HG02943 (cell line): ENCODE results near the gene TET2.

Experiments
- ATAC-seq: cut with Tn5 transposase; IDR thresholded peaks from one replicate; pipeline ENCODE4 v1.9.1; 2021; ENCODE audit warnings: mild to moderate bottlenecking, low read depth, moderate library complexity; ENCODE audit not compliant: unreplicated experiment

Gene TET2

DNA sequence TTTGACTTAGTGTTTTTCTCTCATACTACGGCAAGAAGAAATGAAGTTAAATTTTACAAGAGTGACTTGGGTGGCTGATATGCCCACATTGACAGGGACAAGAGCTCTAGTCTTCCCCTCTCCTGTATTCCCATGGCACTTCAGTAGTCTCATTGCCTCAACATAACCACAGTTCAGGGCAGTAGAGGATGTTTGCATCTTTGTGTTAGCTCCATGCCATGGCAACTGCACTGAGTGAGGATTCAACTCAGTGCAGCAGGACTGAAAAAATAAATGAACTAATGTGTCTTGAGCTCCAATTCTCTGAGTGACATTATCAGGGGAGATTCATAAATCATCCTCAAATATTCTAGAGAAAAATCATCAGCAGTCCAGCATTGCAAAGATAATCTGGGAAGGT, 78.8 kb downstream of the TET2 start:
- ATAC-seq = no peak

DNA sequence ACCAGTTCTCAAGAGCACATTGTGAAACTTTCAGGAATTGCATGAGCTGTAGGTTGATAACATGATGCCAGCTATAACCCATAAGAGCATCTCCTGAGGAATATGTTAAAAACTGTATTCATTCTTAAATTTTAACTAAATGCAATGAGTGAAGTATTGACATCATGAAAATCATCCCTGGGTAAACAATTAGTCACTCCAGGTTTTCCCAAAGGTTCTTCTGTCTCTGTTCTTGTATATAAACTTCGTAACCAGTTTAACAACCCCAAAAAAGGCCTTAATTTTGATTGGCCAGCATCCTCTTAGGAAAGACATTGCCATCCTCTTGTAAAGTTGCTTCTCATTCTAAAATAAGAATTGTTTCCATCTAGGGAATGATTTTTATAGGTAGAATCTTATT, 80.4 kb downstream of the TET2 start:
- no peak for ATAC-seq

DNA sequence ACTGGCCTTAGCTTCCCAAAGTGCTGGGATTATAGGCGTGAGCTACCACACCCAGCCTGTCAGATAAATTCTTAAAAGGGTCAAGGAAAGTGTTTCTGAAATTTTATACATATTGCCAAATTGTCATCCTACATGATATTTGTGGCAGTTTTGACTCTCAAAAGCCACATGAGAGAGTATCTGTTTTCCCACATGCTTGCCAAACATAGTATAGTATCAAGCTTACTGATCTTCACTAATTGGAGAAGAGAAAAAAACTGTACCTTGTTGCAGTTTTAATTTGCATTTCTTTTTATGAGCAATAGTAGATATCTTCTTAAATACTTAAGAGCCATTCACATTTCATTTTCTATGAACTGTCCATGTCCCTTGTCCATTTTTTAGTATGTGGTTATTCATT, 83.6 kb downstream of the TET2 start:
- ATAC-seq = no peak

DNA sequence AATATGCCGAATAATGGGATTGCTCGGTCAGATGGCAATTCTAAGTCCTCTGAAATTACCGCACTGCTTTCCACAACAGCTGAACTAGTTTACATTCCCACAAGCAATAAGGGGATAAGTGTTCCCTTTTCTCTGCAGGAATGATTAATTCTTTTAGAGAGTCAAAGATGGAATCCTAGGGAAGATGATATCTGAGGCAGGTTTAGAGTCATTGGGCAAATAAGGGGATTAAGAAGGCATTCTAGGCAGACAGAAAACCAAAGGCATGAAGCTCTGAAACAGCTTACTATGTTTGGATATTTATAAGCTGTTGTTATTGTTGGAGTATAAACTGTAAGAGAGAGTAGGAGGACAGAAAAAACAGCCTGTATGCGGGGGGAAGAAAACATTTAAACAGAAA, 85.7 kb downstream of the TET2 start:
- no peak for ATAC-seq

DNA sequence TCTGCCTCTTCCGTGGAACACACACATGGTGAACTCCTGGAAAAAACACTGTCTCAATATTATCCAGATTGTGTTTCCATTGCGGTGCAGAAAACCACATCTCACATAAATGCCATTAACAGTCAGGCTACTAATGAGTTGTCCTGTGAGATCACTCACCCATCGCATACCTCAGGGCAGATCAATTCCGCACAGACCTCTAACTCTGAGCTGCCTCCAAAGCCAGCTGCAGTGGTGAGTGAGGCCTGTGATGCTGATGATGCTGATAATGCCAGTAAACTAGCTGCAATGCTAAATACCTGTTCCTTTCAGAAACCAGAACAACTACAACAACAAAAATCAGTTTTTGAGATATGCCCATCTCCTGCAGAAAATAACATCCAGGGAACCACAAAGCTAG, 87.9 kb downstream of the TET2 start:
- ATAC-seq = no peak

DNA sequence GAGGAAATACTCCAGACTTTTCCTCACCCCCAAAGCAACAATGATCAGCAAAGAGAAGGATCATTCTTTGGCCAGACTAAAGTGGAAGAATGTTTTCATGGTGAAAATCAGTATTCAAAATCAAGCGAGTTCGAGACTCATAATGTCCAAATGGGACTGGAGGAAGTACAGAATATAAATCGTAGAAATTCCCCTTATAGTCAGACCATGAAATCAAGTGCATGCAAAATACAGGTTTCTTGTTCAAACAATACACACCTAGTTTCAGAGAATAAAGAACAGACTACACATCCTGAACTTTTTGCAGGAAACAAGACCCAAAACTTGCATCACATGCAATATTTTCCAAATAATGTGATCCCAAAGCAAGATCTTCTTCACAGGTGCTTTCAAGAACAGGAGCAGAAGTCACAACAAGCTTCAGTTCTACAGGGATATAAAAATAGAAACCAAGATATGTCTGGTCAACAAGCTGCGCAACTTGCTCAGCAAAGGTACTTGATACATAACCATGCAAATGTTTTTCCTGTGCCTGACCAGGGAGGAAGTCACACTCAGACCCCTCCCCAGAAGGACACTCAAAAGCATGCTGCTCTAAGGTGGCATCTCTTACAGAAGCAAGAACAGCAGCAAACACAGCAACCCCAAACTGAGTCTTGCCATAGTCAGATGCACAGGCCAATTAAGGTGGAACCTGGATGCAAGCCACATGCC, 89.7 kb downstream of the TET2 start:
- ATAC-seq = peak; percentile 92

DNA sequence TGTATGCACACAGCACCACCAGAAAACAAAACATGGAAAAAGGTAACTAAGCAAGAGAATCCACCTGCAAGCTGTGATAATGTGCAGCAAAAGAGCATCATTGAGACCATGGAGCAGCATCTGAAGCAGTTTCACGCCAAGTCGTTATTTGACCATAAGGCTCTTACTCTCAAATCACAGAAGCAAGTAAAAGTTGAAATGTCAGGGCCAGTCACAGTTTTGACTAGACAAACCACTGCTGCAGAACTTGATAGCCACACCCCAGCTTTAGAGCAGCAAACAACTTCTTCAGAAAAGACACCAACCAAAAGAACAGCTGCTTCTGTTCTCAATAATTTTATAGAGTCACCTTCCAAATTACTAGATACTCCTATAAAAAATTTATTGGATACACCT, 90.2 kb downstream of the TET2 start:
- ATAC-seq = no peak

DNA sequence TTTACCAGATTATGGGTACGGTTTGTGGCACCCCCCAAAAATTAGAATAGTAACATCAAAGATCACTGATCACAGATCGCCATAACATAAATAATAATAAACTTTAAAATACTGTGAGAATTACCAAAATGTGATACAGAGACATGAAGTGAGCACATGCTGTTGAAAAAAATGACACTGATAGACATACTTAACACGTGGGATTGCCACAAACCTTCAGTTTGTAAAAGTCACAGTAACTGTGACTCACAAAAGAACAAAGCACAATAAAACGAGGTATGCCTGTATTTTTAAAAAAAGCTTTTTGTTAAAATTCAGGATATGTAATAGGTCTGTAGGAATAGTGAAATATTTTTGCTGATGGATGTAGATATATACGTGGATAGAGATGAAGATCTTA, 93.4 kb downstream of the TET2 start:
- ATAC-seq = no peak

DNA sequence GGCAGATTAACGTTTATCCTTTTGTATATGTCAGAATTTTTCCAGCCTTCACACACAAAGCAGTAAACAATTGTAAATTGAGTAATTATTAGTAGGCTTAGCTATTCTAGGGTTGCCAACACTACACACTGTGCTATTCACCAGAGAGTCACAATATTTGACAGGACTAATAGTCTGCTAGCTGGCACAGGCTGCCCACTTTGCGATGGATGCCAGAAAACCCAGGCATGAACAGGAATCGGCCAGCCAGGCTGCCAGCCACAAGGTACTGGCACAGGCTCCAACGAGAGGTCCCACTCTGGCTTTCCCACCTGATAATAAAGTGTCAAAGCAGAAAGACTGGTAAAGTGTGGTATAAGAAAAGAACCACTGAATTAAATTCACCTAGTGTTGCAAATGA, 94.8 kb downstream of the TET2 start:
- ATAC-seq = no peak

DNA sequence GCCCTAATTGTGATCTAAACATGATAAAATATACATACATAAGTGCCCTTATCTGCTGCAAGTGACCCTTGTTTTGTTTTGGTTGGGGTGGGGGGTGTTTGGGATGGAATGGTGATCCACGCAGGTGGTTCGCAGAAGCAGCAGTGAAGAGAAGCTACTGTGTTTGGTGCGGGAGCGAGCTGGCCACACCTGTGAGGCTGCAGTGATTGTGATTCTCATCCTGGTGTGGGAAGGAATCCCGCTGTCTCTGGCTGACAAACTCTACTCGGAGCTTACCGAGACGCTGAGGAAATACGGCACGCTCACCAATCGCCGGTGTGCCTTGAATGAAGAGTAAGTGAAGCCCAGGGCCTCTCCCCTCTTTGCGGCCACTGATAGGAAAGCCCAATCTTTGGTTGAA, 96.8 kb downstream of the TET2 start:
- no peak for ATAC-seq

DNA sequence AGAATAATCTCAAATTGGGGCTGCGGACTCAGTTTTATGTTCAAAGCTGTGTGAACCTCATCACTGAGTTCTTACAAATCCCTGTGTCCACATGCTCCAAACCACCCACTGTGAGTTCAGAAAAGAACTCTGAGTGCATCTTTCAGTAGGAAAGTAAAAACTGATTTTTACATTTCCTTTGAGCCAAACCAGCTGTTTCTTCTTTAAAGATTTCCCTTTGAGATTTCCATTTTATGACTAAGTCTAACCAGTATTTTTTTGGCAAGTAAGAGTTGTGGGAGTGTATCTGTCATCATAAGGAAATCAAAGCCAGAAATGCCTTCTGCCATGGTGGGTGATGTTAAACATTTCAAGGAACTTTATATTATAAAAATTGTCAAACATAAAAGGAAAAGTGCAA, 100.0 kb downstream of the TET2 start:
- ATAC-seq = no peak

DNA sequence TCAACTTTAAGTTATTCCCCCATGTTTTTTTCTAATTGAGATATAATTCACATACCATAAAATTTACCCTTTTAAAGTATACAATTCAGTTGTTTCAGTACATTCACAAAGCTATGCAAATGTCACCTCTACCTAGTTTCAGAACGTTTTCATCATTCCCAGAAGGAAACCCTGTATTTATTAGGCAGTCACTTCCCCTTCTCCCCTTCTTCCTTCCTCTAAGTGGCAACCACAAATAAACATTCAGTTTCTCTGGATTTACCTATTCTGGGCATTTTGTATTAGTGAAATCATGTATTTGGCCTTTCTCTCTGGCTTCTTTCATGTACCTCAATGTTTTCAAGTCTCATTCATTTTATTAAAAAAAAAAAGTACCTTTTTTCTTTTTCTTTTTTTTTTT, 101.9 kb downstream of the TET2 start:
- no peak for ATAC-seq

DNA sequence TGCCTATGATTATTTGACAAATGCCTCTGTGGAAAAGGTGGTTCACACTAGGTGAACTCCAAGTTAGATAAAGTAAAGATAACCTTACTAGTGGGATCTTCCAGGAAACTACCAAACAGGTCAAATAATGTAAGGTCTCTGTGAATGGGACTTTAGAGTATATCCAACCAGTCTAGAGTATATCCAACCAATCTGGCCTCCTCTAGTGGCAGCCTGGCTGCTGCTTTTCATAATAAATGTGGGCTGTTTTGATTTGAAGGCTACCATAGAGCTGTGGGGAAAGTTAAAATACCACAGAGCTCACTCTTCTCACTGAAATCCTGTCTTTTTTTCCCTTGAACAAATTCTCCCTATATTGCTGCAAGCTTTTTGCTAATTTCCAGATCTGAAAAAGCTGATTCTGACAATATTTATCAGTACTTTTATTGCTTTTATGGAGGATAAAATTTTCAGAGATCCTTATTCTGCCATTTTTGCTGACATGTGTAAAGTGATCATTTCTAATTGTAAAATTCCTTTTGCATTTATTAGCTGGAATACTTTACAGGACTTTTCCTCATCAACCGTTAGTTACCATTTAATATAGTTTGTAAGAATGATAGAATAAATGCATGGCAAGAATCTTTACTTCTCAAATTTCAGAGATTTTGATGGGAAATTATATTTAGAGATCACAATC, 111.3 kb downstream of the TET2 start:
- ATAC-seq = no peak

DNA sequence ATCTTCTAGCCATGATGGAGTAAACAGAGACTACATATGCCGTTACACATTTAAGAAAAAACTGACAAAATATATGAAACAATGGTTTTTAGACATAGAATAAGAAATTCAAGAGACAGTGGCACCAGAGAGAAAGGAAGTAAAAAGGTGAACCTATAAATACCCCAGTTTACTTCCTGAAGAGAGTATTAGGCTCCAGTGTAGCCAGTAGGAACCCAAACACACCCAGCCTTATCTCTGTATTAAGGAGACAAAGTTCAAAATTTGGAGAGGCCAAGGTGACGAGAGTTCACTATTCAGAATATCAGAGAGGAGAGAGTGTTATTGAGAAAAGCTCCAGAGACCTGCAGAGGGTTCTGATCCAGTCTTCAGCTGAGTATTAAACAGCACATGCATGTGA, 119.0 kb downstream of the TET2 start:
- ATAC-seq = no peak

DNA sequence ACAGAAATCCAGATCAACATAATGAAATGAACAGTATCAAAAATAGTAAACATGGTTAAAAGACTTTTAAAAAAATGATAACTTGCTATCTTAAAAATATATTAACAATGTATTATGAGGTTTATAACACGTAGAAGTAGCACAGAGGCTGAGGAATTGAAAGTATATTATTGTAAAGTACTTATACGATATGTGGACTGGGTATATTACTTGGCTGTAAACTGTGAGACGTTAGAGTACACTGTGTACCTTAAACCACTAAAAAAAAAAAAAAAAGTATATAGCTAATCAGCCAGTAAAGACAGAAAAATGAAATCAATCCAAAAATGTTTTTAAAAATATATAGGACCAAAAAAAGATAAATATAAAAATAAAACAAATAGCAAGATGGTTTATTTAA, 120.6 kb downstream of the TET2 start:
- ATAC-seq = no peak

DNA sequence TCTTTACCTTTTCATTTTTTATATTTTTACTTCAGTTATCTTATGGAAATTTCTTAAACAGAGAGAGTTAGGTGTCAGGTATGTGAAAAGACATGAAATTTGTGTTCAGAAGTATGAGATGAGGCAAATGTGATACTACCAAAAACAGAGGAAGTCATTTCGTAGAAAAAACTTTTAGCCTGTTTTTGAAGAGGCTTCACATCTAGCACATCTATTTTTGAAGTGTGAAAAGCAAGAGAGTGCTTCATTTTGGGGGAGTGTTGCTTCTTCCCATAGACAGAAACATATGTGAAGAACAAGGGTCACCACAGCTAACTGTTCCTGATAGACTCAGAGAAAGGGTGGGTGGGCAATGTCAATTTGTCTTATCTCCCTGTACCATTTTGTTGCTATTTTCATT, 125.3 kb downstream of the TET2 start:
- ATAC-seq = no peak

DNA sequence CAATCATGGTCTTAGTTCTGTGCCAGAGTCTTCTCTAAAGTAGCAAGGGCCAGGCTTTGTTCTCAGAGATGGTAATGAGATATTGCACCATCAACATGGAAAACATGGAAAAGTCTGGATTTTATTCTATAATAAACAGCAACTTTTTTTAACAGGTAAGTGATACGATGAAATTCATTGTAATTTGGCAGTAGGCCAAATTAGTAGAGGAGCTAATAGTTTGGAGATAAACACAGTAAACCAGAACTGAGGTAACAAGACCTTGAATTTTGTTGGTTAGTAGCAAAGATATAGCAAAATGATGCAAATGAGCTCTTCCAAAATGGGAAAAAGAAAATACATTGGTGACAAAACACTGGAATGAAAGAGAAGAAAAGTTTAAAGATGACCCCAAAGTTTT, 126.6 kb downstream of the TET2 start:
- no peak for ATAC-seq

DNA sequence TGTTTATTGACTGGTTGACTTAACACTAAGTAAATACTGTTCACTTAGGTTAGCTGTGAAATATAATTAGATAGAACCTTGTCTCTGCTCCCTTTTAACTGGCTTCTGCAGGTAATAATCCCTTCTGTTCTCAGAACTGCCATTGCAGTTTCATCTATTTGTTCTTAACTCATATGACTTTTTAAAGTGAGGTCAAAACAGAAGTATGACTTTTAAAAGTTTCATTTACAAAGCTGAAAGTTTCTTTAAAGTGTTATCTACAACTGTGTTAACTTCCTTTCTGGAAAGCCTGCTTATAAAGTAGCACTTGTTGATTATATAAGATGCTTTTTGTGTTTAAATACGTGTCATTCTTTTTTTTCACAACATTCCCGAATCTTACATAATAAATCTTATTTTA, 127.4 kb downstream of the TET2 start:
- no peak for ATAC-seq

DNA sequence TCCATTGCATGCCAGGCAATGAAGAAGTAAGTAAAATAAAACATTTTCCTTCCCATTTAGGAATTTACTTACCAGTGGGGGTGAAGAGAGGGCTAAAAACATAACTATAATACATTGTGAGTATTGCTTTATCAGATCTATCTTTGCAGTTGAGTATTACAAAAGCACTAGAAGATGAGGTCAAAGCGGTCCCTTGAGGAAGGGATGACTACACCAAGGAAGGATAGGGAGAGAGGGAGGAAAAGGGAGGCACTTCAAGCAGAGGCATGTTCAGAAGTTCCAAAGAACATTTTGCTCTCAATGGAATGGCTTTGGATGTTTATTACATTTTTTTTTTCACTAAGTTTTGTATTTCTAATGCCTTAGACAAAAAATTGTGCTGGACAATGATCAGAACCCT, 127.8 kb downstream of the TET2 start:
- no peak for ATAC-seq

DNA sequence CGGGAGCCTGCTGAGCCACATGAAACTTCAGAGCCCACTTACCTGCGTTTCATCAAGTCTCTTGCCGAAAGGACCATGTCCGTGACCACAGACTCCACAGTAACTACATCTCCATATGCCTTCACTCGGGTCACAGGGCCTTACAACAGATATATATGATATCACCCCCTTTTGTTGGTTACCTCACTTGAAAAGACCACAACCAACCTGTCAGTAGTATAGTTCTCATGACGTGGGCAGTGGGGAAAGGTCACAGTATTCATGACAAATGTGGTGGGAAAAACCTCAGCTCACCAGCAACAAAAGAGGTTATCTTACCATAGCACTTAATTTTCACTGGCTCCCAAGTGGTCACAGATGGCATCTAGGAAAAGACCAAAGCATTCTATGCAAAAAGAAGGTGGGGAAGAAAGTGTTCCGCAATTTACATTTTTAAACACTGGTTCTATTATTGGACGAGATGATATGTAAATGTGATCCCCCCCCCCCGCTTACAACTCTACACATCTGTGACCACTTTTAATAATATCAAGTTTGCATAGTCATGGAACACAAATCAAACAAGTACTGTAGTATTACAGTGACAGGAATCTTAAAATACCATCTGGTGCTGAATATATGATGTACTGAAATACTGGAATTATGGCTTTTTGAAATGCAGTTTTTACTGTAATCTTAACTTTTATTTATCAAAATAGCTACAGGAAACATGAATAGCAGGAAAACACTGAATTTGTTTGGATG, 129.9 kb downstream of the TET2 start:
- ATAC-seq = no peak

DNA sequence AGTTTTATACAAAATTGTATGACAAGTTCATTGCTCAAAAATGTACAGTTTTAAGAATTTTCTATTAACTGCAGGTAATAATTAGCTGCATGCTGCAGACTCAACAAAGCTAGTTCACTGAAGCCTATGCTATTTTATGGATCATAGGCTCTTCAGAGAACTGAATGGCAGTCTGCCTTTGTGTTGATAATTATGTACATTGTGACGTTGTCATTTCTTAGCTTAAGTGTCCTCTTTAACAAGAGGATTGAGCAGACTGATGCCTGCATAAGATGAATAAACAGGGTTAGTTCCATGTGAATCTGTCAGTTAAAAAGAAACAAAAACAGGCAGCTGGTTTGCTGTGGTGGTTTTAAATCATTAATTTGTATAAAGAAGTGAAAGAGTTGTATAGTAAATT, 131.0 kb downstream of the TET2 start:
- no peak for ATAC-seq

DNA sequence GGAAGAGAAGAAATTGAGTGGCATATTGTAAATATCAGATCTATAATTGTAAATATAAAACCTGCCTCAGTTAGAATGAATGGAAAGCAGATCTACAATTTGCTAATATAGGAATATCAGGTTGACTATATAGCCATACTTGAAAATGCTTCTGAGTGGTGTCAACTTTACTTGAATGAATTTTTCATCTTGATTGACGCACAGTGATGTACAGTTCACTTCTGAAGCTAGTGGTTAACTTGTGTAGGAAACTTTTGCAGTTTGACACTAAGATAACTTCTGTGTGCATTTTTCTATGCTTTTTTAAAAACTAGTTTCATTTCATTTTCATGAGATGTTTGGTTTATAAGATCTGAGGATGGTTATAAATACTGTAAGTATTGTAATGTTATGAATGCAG, 132.6 kb downstream of the TET2 start:
- no peak for ATAC-seq
